IMR-90 (cell line): ENCODE results near the gene MSH3. TPM values are rescaled to one million over a fixed set of nuclear protein-coding genes. Genes with fewer than 3 reads are reported as not detected.

ENCODE experiments used
- ATAC-seq: fragments of 200-7000 bp; cut with Tn5 transposase; 2 replicates; pipeline ENCODE4 v1.9.1; 2020; ENCODE audit warnings: low read depth, mild to moderate bottlenecking, moderate library complexity
- BruUV-seq: library from RNA; stranded (reverse); fragments of 400-500 nt; replicated peaks from 2 replicates; lab custom pipeline; 2021; lab: Mats Ljungman, UMichigan
- CTCF ChIA-PET: fragments of 300-600 bp; formaldehyde crosslinking; extraction: SDS; loops from one replicate; lab custom pipeline; 2021; ENCODE audit warnings: antibody characterized with exemption; lab: Yijun Ruan, JAX
- POLR2A ChIA-PET: fragments of 300-600 bp; sonication (Branson Sonifier 250); formaldehyde crosslinking; loops from one replicate; lab custom pipeline; 2022; ENCODE audit warnings: antibody characterized with exemption; ENCODE audit not compliant: unreplicated experiment; lab: Charles Lee
- DNase-seq: peaks from one replicate; pipeline ENCODE4 v3.0.0; 2013
- H2AFZ ChIP-seq: replicated peaks from 2 replicates; pipeline ENCODE3; 2013; ENCODE audit warnings: low read length, mild to moderate bottlenecking; ENCODE audit not compliant: poor library complexity
- H2AK5ac ChIP-seq: 2 replicates; pipeline ENCODE4 v1.6.1; 2013; ENCODE audit warnings: low read depth, low read length, inconsistent platforms
- H2AK9ac ChIP-seq: replicated peaks from 2 replicates; pipeline ENCODE3; 2013; ENCODE audit warnings: mild to moderate bottlenecking, low read depth, low read length, moderate library complexity; ENCODE audit not compliant: poor library complexity
- H2BK120ac ChIP-seq: 2 replicates; pipeline ENCODE4 v1.6.1; 2013; ENCODE audit warnings: low read depth, low read length, inconsistent platforms
- H2BK15ac ChIP-seq: 3 replicates; pipeline ENCODE4 v1.6.1; 2013; ENCODE audit warnings: low read depth, low read length, inconsistent platforms
- H2BK20ac ChIP-seq: 2 replicates; pipeline ENCODE4 v1.6.1; 2013; ENCODE audit warnings: low read depth, mild to moderate bottlenecking, inconsistent platforms, low read length, moderate library complexity
- H2BK5ac ChIP-seq: 2 replicates; pipeline ENCODE4 v1.6.1; 2013; ENCODE audit warnings: mild to moderate bottlenecking, low read depth, low read length, inconsistent platforms; ENCODE audit not compliant: poor library complexity, severe bottlenecking
- H3K14ac ChIP-seq: replicated peaks from 2 replicates; pipeline ENCODE4 v1.6.1; 2013; ENCODE audit warnings: low read depth, low read length, inconsistent platforms
- H3K18ac ChIP-seq: 2 replicates; pipeline ENCODE4 v1.6.1; 2013; ENCODE audit warnings: low read depth, low read length, control low read depth
- H3K23ac ChIP-seq: 2 replicates; pipeline ENCODE4 v1.6.1; 2013; ENCODE audit warnings: low read depth, low read length, inconsistent platforms
- H3K27ac ChIP-seq: 2 replicates; pipeline ENCODE4 v1.5.1; 2013; ENCODE audit warnings: mild to moderate bottlenecking, control low read depth, low read length; ENCODE audit not compliant: insufficient read depth
- H3K27me3 ChIP-seq: 2 replicates; pipeline ENCODE4 v1.6.1; 2013; ENCODE audit warnings: low read length; ENCODE audit not compliant: control insufficient read depth, insufficient read depth
- H3K36me3 ChIP-seq: 2 replicates; pipeline ENCODE4 v1.6.1; 2013; ENCODE audit warnings: low read length, mixed read lengths; ENCODE audit not compliant: control insufficient read depth, insufficient read depth
- H3K4ac ChIP-seq: 2 replicates; pipeline ENCODE4 v1.6.1; 2013; ENCODE audit warnings: low read depth, low read length, inconsistent platforms
- H3K4me1 ChIP-seq: 2 replicates; pipeline ENCODE4 v1.6.1; 2013; ENCODE audit warnings: low read length, mixed read lengths; ENCODE audit not compliant: control insufficient read depth, insufficient read depth
- H3K4me2 ChIP-seq: 2 replicates; pipeline ENCODE4 v1.6.1; 2013; ENCODE audit warnings: low read depth, mild to moderate bottlenecking, control low read depth, low read length, moderate library complexity
- H3K4me3 ChIP-seq: 2 replicates; pipeline ENCODE4 v1.5.1; 2013; ENCODE audit warnings: low read depth, mild to moderate bottlenecking, control low read depth, low read length, moderate library complexity; ENCODE audit not compliant: insufficient read depth
- H3K56ac ChIP-seq: 2 replicates; pipeline ENCODE4 v1.6.1; 2013; ENCODE audit warnings: low read length, inconsistent platforms; ENCODE audit not compliant: insufficient read depth; ENCODE audit errors: extremely low read depth
- H3K79me1 ChIP-seq, 2 experiments: 2 replicates each; pipeline ENCODE4 v1.6.1; 2013; ENCODE audit warnings: low read length in 2 of 2, inconsistent platforms in 1 of 2, low read depth in 1 of 2
- H3K9ac ChIP-seq: 2 replicates; pipeline ENCODE4 v1.6.1; 2013; ENCODE audit warnings: low read depth, low read length, control low read depth
- H3K9me1 ChIP-seq: 2 replicates; pipeline ENCODE4 v1.6.1; 2013; ENCODE audit warnings: low read length, inconsistent platforms; ENCODE audit not compliant: insufficient read depth
- H3K9me3 ChIP-seq: 2 replicates; pipeline ENCODE4 v1.6.1; 2013; ENCODE audit warnings: low read length; ENCODE audit not compliant: control insufficient read depth, insufficient read depth
- H4K20me1 ChIP-seq: 2 replicates; pipeline ENCODE4 v1.6.1; 2013; ENCODE audit warnings: low read length, inconsistent platforms; ENCODE audit not compliant: insufficient read depth
- H4K5ac ChIP-seq: 2 replicates; pipeline ENCODE4 v1.6.1; 2013; ENCODE audit warnings: mild to moderate bottlenecking, low read depth, low read length, control low read depth
- H4K8ac ChIP-seq, 2 experiments: 2 replicates each; pipeline ENCODE4 v1.6.1; 2013; ENCODE audit warnings: low read depth in 2 of 2, low read length in 2 of 2, control low read depth in 1 of 2, inconsistent platforms in 1 of 2
- H4K91ac ChIP-seq: 2 replicates; pipeline ENCODE4 v1.6.1; 2013; ENCODE audit warnings: low read depth, low read length, inconsistent platforms; ENCODE audit not compliant: insufficient read depth
- BHLHE40 ChIP-seq: fragments of 150-350 bp; IDR thresholded peaks from 2 replicates; pipeline ENCODE4 v1.6.1; 2016; ENCODE audit warnings: mild to moderate bottlenecking, low read depth, low read length
- CEBPB ChIP-seq: IDR thresholded peaks from 2 replicates; pipeline ENCODE4 v1.6.1; 2012; ENCODE audit warnings: low read depth, low read length, improper control_type of control experiment
- CHD1 ChIP-seq: IDR thresholded peaks from 2 replicates; pipeline ENCODE4 v1.6.1; 2012; ENCODE audit warnings: low read depth, low read length, improper control_type of control experiment
- CTCF ChIP-seq: conservative IDR thresholded peaks from 2 replicates; pipeline ENCODE4 v1.5.1; 2012; ENCODE audit warnings: mild to moderate bottlenecking, low read depth, low read length, improper control_type of control experiment
- ELK1 ChIP-seq: fragments of 150-350 bp; IDR thresholded peaks from 2 replicates; pipeline ENCODE4 v1.6.1; 2016; ENCODE audit warnings: low read depth, mild to moderate bottlenecking, low read length, moderate library complexity, borderline replicate concordance
- MAFK ChIP-seq: IDR thresholded peaks from 2 replicates; pipeline ENCODE4 v1.6.1; 2012; ENCODE audit warnings: low read depth, low read length, improper control_type of control experiment
- MAZ ChIP-seq: IDR thresholded peaks from 2 replicates; pipeline ENCODE4 v1.6.1; 2012; ENCODE audit warnings: low read depth, mild to moderate bottlenecking, low read length, improper control_type of control experiment, moderate library complexity, borderline replicate concordance
- MXI1 ChIP-seq: IDR thresholded peaks from 2 replicates; pipeline ENCODE4 v1.6.1; 2012; ENCODE audit warnings: low read depth, mild to moderate bottlenecking, low read length, moderate library complexity, borderline replicate concordance
- NFE2L2 ChIP-seq: fragments of 150-350 bp; IDR thresholded peaks from 2 replicates; pipeline ENCODE4 v1.6.1; 2016; ENCODE audit warnings: low read depth, mild to moderate bottlenecking, low read length
- POLR2A ChIP-seq: IDR thresholded peaks from 2 replicates; pipeline ENCODE4 v1.6.1; 2012; ENCODE audit warnings: mild to moderate bottlenecking, low read depth, low read length
- RAD21 ChIP-seq: IDR thresholded peaks from 2 replicates; pipeline ENCODE4 v1.6.1; 2012; ENCODE audit warnings: low read length, improper control_type of control experiment
- RCOR1 ChIP-seq: IDR thresholded peaks from 2 replicates; pipeline ENCODE4 v1.6.1; 2012; ENCODE audit warnings: mild to moderate bottlenecking, low read length, improper control_type of control experiment; ENCODE audit not compliant: insufficient replicate concordance
- RFX5 ChIP-seq: IDR thresholded peaks from 2 replicates; pipeline ENCODE4 v1.8.0; 2012; ENCODE audit warnings: low read depth, mild to moderate bottlenecking, low read length, moderate library complexity
- SMC3 ChIP-seq: fragments of 150-350 bp; IDR thresholded peaks from 2 replicates; pipeline ENCODE4 v1.6.1; 2016; ENCODE audit warnings: low read depth, mild to moderate bottlenecking, antibody characterized with exemption, low read length, moderate library complexity
- WGBS, 2 experiments: methylation state at CpG; one replicate each; pipeline versions ENCODE4 v1.1.5 to v1.1.7; 2013; ENCODE audit warnings: missing lambda C conversion rate in 2 of 2; ENCODE audit not compliant: insufficient read length in 1 of 2; ENCODE audit errors: extremely low coverage in 2 of 2; 5-methylcytosine and 5-hydroxymethylcytosine counted together
- dilution Hi-C: fragments of 300-500 bp; cut with HindIII; formaldehyde crosslinking; loops from one replicate; pipeline ENCODE4 v1.14.3; 2018; ENCODE audit warnings: low sequenced_read_pairs; ENCODE audit not compliant: unreplicated experiment
- in situ Hi-C: fragments of 300-500 bp; cut with MboI; formaldehyde crosslinking; loops from 3 replicates; pipeline ENCODE4 v1.14.3; 2019; ENCODE audit warnings: low sequenced_read_pairs, inconsistent platforms, mixed read lengths
- intact Hi-C: fragments of 100-400 bp; cut with micrococcal nuclease; formaldehyde crosslinking; loops from 2 replicates; pipeline ENCODE4 v1.10.0; 2022
- polyA plus RNA-seq, 3 experiments: library from polyadenylated mRNA; depleted of rRNA; stranded (reverse); fragments of >200 nt; gene quantifications; 2 replicates each; pipeline ENCODE4 v1.2.3, GENCODE V29; 2012; ENCODE audit warnings: low replicate concordance in 1 of 3
- total RNA-seq: library from RNA; depleted of rRNA; stranded (reverse); fragments of >200 nt; gene quantifications from 2 replicates; pipeline ENCODE4 v1.2.3, GENCODE V29; 2012

The MSH3 gene
- total and polyA plus RNA-seq, 2 of the 4 experiments (the other 2 are of a cell fraction), result 4.6 to 13.3 TPM

- in situ Hi-C loops, result no loop called here
- Histone ChIP-seq H3K4me3 (no peak overlapping the region), H4K20me1 (no peaks in the 10 kb centered on the region), H3K23ac (no peak overlapping the region), H3K4ac (no peak overlapping the region), H2AFZ (no peak overlapping the region), H3K4me2 (no peak overlapping the region), H3K4me1 (no peaks in the 10 kb centered on the region), H2BK15ac (no peak overlapping the region), H2AK5ac (no peak overlapping the region), H4K91ac (no peak overlapping the region), H3K9me1 (no peaks in the 10 kb centered on the region), H2BK20ac (no peak overlapping the region), H3K79me1 (no peaks in the 10 kb centered on the region; a peak in 1 of 4 replicates), H2AK9ac (no peak overlapping the region), H3K18ac (no peak overlapping the region), H3K14ac (no peak overlapping the region; the same call in 1 of the 2 replicates), H3K27ac (no peak overlapping the region), H2BK120ac (no peak overlapping the region), H3K9me3 (no peaks in the 10 kb centered on the region), H3K36me3 (no peaks in the 10 kb centered on the region; the same call in 1 of the 2 replicates), H3K27me3 (no peaks in the 10 kb centered on the region), H3K56ac (no peak overlapping the region), H2BK5ac (no peak overlapping the region), H4K5ac (no peak overlapping the region), H3K9ac (no peak overlapping the region), H4K8ac (no peak overlapping the region)
- dilution Hi-C loops, result no loop called here
- POLR2A ChIA-PET, result no interaction called here
- intact Hi-C loops, result no loop called here
- no TSS peak for BruUV-seq
- CTCF ChIA-PET, result no interaction called here
- WGBS, 2 experiments, result no CpG with 5 or more reads among the region's 1 CpG
- TF ChIP-seq ELK1, result no peak
- no peak for TF ChIP-seq SMC3
- TF ChIP-seq RCOR1, result no peak
- no peak for TF ChIP-seq RAD21
- TF ChIP-seq MAFK, result no peak
- TF ChIP-seq BHLHE40, result no peak
- no peak for TF ChIP-seq NFE2L2
- TF ChIP-seq MAZ, result no peak
- TF ChIP-seq POLR2A, result no peak
- no peak for TF ChIP-seq MXI1
- no peak for TF ChIP-seq CEBPB
- no peak for TF ChIP-seq CTCF
- no peak for TF ChIP-seq CHD1
- TF ChIP-seq RFX5, result no peak
- ATAC-seq (no peak), DNase-seq (no peak)
Observed at GRCh38 chr5:80822640-80823039, 168.2 kb downstream of the MSH3 start.
